HepG2 (cell line): ENCODE measurements around the gene GSPT1. TPM values are rescaled to one million over a fixed set of nuclear protein-coding genes. Genes with fewer than 3 reads are reported as not detected.

Source experiments
- ARID4A ChIP-seq: sonication (generic); formaldehyde crosslinking; IDR thresholded peaks from 2 replicates; pipeline ENCODE4 v1.5.0; 2020; ENCODE audit warnings: mild to moderate bottlenecking, missing genetic modification reagents, borderline replicate concordance
- ATF5 ChIP-seq: sonication (generic); formaldehyde crosslinking; IDR thresholded peaks from 2 replicates; pipeline ENCODE4 v1.4.0; 2020; ENCODE audit warnings: mild to moderate bottlenecking, low read depth, missing genetic modification reagents
- ESRRA ChIP-seq: sonication (generic); formaldehyde crosslinking; IDR thresholded peaks from 2 replicates; pipeline ENCODE4 v1.5.1; 2020; ENCODE audit warnings: mild to moderate bottlenecking, low read depth, missing genetic modification reagents
- GATAD1 ChIP-seq: IDR thresholded peaks from 2 replicates; pipeline ENCODE4 v1.6.1; 2016; ENCODE audit warnings: missing genetic modification reagents, missing compliant biosample characterization
- MAZ ChIP-seq, 2 experiments: sonication (generic) in 1 of 2; formaldehyde crosslinking in 1 of 2; IDR thresholded peaks; 2 replicates each; pipeline versions ENCODE4 v1.5.0 to v1.6.1; 2012 to 2020; ENCODE audit warnings: low read depth in 2 of 2, mild to moderate bottlenecking in 2 of 2, borderline replicate concordance in 1 of 2, improper control_type of control experiment in 1 of 2, low read length in 1 of 2, missing genetic modification reagents in 1 of 2, moderate library complexity in 1 of 2
- MBD4 ChIP-seq: IDR thresholded peaks from 2 replicates; pipeline ENCODE4 v1.6.1; 2012; ENCODE audit warnings: low read length, inconsistent platforms, borderline replicate concordance
- MXI1 ChIP-seq: IDR thresholded peaks from 3 replicates; pipeline ENCODE4 v1.6.1; 2012; ENCODE audit warnings: low read depth, low read length, inconsistent platforms, borderline replicate concordance
- NR3C1 ChIP-seq: sonication (generic); formaldehyde crosslinking; IDR thresholded peaks from 2 replicates; pipeline ENCODE4 v1.4.0; 2020; ENCODE audit warnings: missing genetic modification reagents
- PBX2 ChIP-seq: IDR thresholded peaks from 2 replicates; pipeline ENCODE4 v1.6.1; 2016; ENCODE audit warnings: control low read depth
- PHB2 ChIP-seq: fragments of 450-650 bp; IDR thresholded peaks from 2 replicates; pipeline ENCODE4 v1.6.1; 2018; ENCODE audit not compliant: partially characterized antibody
- SOX5 ChIP-seq: IDR thresholded peaks from 2 replicates; pipeline ENCODE4 v1.6.1; 2016; ENCODE audit warnings: borderline replicate concordance
- SSRP1 ChIP-seq: IDR thresholded peaks from 2 replicates; pipeline ENCODE4 v1.6.1; 2016; ENCODE audit warnings: control low read depth
- ZFP62 ChIP-seq: sonication (generic); formaldehyde crosslinking; IDR thresholded peaks from 2 replicates; pipeline ENCODE4 v1.4.0; 2020; ENCODE audit warnings: missing genetic modification reagents
- ZNF30 ChIP-seq: sonication (generic); formaldehyde crosslinking; IDR thresholded peaks from 2 replicates; pipeline ENCODE4 v1.5.0; 2020; ENCODE audit warnings: mild to moderate bottlenecking, missing genetic modification reagents
- ZNF607 ChIP-seq: sonication (generic); formaldehyde crosslinking; IDR thresholded peaks from 2 replicates; pipeline ENCODE4 v1.5.1; 2020; ENCODE audit warnings: missing genetic modification reagents, mild to moderate bottlenecking, borderline replicate concordance
- polyA plus RNA-seq, 8 experiments: library from polyadenylated mRNA; depleted of rRNA in 3 of 8; stranded (reverse) in 7 of 8; unstranded in 1 of 8; fragments of >200 nt; fragmentation: Illumina TruSeq in 4 of 8; extraction: Trizol in 4 of 8; gene quantifications; 2 replicates each; pipeline versions ENCODE4 v1.2.1 to v1.2.3, GENCODE V29; 2011 to 2016; ENCODE audit warnings: low read depth in 4 of 8, missing spikeins in 1 of 8, mixed read lengths in 1 of 8; ENCODE audit not compliant: insufficient read depth in 1 of 8
- total RNA-seq, 5 experiments: library from RNA; depleted of rRNA; stranded (reverse); fragments of >200 nt; fragmentation: Illumina TruSeq; extraction: Trizol; gene quantifications; 2 replicates each; pipeline ENCODE4 v1.2.3, GENCODE V29; 2016; ENCODE audit warnings: low read depth in 1 of 5
- TF ChIP-seq, protein P1 (sequence below): sonication (generic); formaldehyde crosslinking; IDR thresholded peaks from 2 replicates; pipeline ENCODE4 v1.5.0; 2020; ENCODE audit warnings: mild to moderate bottlenecking, missing genetic modification reagents
- TF ChIP-seq, protein P2 (sequence below): sonication (generic); formaldehyde crosslinking; IDR thresholded peaks from 2 replicates; pipeline ENCODE4 v1.5.0; 2020; ENCODE audit warnings: missing genetic modification reagents, mild to moderate bottlenecking, borderline replicate concordance
- TF ChIP-seq, protein P3 (sequence below): IDR thresholded peaks from 2 replicates; pipeline ENCODE4 v1.6.1; 2016; ENCODE audit warnings: low read depth, borderline replicate concordance

The GSPT1 gene
- total and polyA plus RNA-seq, 2 of the 13 experiments (the other 11 are each of a cell fraction or from before 2014, with no cell fraction given): 120 to 316 TPM

DNA sequence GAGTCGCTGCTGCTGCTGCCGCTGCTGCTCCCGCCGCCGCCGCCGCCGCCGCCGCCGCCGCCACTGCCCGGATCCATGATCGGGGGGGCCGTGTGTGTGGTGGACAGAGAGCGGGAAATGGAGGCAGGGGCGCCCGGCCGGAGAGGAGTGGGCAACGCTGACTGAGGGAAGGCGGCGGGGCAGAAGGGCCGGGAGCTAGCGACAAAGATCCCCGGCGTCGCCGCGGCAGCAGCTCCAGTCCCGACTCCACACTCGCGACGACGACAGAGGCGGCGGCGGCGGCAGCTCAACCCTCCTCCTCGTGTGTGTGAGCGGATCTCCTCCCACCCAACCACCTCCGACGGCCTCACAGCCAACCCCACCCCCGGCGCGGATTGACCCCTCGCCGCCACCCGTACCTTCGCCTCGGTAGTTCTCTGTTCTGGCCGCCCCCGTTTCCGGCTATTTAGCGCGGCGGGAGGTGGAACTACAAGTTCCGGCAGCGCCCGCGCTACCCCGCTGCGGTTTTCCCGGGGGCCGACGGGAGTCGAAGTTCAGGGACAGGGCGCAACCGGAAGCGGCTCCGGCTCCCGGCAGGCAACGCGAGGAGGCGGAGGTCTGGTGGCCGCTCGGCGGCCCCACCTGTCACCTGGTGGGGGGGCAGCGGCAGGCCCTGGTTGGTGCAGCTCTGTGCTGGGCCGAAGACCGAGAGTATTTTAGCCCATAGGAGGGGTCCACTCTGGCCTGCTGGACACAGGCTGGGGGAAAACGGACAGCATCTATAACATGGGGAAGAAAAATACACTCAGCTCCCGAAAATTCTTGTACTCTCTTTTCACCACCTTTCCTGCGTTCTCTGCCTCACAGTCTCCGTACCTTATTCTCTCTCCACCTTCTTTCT lies at the start of gene GSPT1 (continued):
- TF ChIP-seq SOX5 (peak; percentile 72; the same call in 1 of the 2 replicates), SSRP1 (CRISPR knock-in tag) (no peak; the same call in 1 of the 2 replicates), ATF5 (CRISPR knock-in tag) (no peak), ZNF30 (peak; percentile 55; the same call in 1 of the 2 replicates), ZNF607 (CRISPR knock-in tag) (peak; percentile 88), ESRRA (CRISPR knock-in tag) (peak; percentile 32; the same call in 1 of the 2 replicates), MBD4 (no peak), ARID4A (CRISPR knock-in tag) (peak; percentile 96), MAZ (IDR thresholded peaks at IDR 0.05; ENCODE audit: borderline replicate concordance, low read depth, low read length) (peak; percentile 100), MAZ (CRISPR knock-in tag; IDR thresholded peaks at IDR 0.05; ENCODE audit: low read depth) (peak; percentile 100), GATAD1 (CRISPR knock-in tag) (peak; percentile 90), ZFP62 (CRISPR knock-in tag) (peak; percentile 99), MXI1 (peak; percentile 96; the same call in 2 of the 3 replicates), PBX2 (CRISPR knock-in tag) (peak; percentile 11; the same call in 1 of the 2 replicates), PHB2 (no peak), NR3C1 (CRISPR knock-in tag) (no peak)
- TF ChIP-seq, protein P1, sequence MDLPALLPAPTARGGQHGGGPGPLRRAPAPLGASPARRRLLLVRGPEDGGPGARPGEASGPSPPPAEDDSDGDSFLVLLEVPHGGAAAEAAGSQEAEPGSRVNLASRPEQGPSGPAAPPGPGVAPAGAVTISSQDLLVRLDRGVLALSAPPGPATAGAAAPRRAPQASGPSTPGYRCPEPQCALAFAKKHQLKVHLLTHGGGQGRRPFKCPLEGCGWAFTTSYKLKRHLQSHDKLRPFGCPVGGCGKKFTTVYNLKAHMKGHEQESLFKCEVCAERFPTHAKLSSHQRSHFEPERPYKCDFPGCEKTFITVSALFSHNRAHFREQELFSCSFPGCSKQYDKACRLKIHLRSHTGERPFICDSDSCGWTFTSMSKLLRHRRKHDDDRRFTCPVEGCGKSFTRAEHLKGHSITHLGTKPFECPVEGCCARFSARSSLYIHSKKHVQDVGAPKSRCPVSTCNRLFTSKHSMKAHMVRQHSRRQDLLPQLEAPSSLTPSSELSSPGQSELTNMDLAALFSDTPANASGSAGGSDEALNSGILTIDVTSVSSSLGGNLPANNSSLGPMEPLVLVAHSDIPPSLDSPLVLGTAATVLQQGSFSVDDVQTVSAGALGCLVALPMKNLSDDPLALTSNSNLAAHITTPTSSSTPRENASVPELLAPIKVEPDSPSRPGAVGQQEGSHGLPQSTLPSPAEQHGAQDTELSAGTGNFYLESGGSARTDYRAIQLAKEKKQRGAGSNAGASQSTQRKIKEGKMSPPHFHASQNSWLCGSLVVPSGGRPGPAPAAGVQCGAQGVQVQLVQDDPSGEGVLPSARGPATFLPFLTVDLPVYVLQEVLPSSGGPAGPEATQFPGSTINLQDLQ (CRISPR knock-in tag): peak; percentile 76
- TF ChIP-seq, protein P2, sequence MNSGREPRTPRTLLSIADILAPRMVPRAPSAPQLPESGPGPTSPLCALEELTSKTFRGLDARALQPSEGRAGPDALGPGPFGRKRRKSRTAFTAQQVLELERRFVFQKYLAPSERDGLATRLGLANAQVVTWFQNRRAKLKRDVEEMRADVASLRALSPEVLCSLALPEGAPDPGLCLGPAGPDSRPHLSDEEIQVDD (CRISPR knock-in tag): peak; percentile 65; the same call in 1 of the 2 replicates
- TF ChIP-seq, protein P3, sequence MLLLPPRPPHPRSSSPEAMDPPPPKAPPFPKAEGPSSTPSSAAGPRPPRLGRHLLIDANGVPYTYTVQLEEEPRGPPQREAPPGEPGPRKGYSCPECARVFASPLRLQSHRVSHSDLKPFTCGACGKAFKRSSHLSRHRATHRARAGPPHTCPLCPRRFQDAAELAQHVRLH (CRISPR knock-in tag): peak; percentile 92; the same call in 1 of the 2 replicates
